Loucy (cell line): Measurements from ENCODE around the gene CABP2.
"Not testable (repeated sequence)": the region's sequence is repeated elsewhere in the genome, so short reads cannot be mapped to it uniquely, and the experiment has no call there.

Source experiments
- H2AFZ ChIP-seq: fragments of 200-600 bp; sonication (generic); 2 replicates; pipeline ENCODE4 v1.6.0; 2016; ENCODE audit warnings: antibody characterized with exemption, mild to moderate bottlenecking, low read length, moderate library complexity
- H3F3A ChIP-seq: fragments of 200-600 bp; 2 replicates; pipeline ENCODE4 v1.6.0; 2016; ENCODE audit warnings: antibody characterized with exemption, low read depth, mild to moderate bottlenecking
- H3K27me3 ChIP-seq: fragments of 200-600 bp; sonication (generic); 2 replicates; pipeline ENCODE4 v1.6.1; 2014; ENCODE audit warnings: low read length, mild to moderate bottlenecking; ENCODE audit not compliant: insufficient read depth, poor library complexity, severe bottlenecking
- H3K36me3 ChIP-seq: fragments of 200-600 bp; sonication (generic); 2 replicates; pipeline ENCODE4 v1.6.1; 2016; ENCODE audit warnings: low read length; ENCODE audit not compliant: insufficient read depth
- H3K4me1 ChIP-seq: fragments of 200-600 bp; sonication (generic); 2 replicates; pipeline ENCODE4 v1.5.1; 2014; ENCODE audit warnings: low read length, mild to moderate bottlenecking; ENCODE audit not compliant: insufficient read depth, poor library complexity, severe bottlenecking
- H3K4me2 ChIP-seq: fragments of 200-600 bp; sonication (generic); 2 replicates; pipeline ENCODE4 v1.6.0; 2014; ENCODE audit warnings: antibody characterized with exemption, low read length, low read depth, mild to moderate bottlenecking; ENCODE audit not compliant: poor library complexity, severe bottlenecking
- H3K4me3 ChIP-seq: fragments of 200-600 bp; sonication (generic); 2 replicates; pipeline ENCODE4 v1.5.1; 2014; ENCODE audit warnings: low read length, mild to moderate bottlenecking, mixed read lengths; ENCODE audit not compliant: poor library complexity, severe bottlenecking
- H3K79me2 ChIP-seq: fragments of 200-600 bp; sonication (generic); 2 replicates; pipeline ENCODE4 v1.6.1; 2014; ENCODE audit warnings: low read length; ENCODE audit not compliant: insufficient read depth
- H3K9ac ChIP-seq: fragments of 200-600 bp; sonication (generic); 2 replicates; pipeline ENCODE4 v1.6.0; 2014; ENCODE audit warnings: mild to moderate bottlenecking, low read depth, low read length, moderate library complexity; ENCODE audit not compliant: poor library complexity, severe bottlenecking
- H3K9me2 ChIP-seq: fragments of 200-600 bp; sonication (generic); replicated peaks from 2 replicates; pipeline ENCODE4 v1.6.1; 2016; ENCODE audit warnings: low read depth, low read length, mixed read lengths
- H3K9me3 ChIP-seq: fragments of 200-600 bp; sonication (generic); 2 replicates; pipeline ENCODE4 v1.6.1; 2014; ENCODE audit warnings: mild to moderate bottlenecking, antibody characterized with exemption, low read length, low read depth; ENCODE audit not compliant: insufficient read depth
- H4K20me1 ChIP-seq: fragments of 200-600 bp; sonication (generic); 2 replicates; pipeline ENCODE4 v1.6.0; 2014; ENCODE audit warnings: antibody characterized with exemption, low read length, mild to moderate bottlenecking; ENCODE audit not compliant: insufficient read depth, poor library complexity, severe bottlenecking
- EZH2phosphoT487 ChIP-seq: fragments of 200-600 bp; IDR thresholded peaks from 2 replicates; pipeline ENCODE4 v1.6.1; 2018; ENCODE audit warnings: antibody characterized with exemption, mild to moderate bottlenecking, moderate library complexity, borderline replicate concordance
- TF ChIP-seq, protein P1 (sequence below): fragments of 200-600 bp; sonication (generic); conservative IDR thresholded peaks from 2 replicates; pipeline ENCODE4 v1.5.1; 2014; ENCODE audit warnings: mild to moderate bottlenecking, antibody characterized with exemption, low read length

The CABP2 gene

DNA sequence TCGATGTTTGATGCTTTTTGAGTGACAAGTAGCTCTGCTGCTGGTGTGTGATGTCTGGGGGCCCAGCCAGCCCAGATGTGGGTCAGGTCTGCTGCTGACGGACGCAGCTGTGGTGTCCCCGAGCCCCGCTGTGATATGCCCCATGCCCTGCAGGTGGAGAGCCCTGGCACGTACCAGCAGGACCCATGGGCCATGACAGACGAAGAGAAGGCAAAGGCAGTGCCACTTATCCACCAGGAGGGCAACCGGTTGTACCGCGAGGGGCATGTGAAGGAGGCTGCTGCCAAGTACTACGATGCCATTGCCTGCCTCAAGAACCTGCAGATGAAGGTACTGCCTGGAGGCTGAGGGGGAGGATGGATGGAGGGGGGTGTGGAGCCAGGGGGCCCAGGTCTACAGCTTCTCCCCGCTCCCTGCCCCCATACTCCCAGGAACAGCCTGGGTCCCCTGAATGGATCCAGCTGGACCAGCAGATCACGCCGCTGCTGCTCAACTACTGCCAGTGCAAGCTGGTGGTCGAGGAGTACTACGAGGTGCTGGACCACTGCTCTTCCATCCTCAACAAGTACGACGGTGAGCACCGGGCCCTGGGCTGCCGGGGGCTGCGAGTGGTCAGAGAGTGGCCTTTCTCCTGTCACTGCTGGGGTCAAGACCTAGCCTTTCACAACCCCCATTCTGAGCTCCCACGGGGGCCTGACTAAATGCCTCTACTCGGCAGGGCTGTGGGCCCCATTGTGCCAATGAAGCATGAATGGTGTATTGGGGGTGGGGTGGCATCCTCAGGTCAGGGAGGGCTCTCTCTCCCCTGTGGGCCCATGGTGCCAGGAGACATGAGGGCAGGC lies 33.1 kb downstream of the CABP2 start:
- Histone ChIP-seq H3K9me3 (no peaks in the 10 kb centered on the region), H3K36me3 (peaks cover 38% of the 10 kb centered on the region; the same call in 1 of the 2 replicates), H3K79me2 (peaks cover 24% of the 10 kb centered on the region), H3F3A (no peaks in the 10 kb centered on the region), H3K9ac (no peak overlapping the region), H3K4me2 (no peak overlapping the region), H3K4me1 (peaks cover 13% of the 10 kb centered on the region), H3K27me3 (no peaks in the 10 kb centered on the region), H3K4me3 (no peak overlapping the region), H2AFZ (no peak overlapping the region), H4K20me1 (peaks cover 10% of the 10 kb centered on the region), H3K9me2 (no peaks in the 10 kb centered on the region)
- no peak for TF ChIP-seq EZH2phosphoT487
- TF ChIP-seq, protein P1, sequence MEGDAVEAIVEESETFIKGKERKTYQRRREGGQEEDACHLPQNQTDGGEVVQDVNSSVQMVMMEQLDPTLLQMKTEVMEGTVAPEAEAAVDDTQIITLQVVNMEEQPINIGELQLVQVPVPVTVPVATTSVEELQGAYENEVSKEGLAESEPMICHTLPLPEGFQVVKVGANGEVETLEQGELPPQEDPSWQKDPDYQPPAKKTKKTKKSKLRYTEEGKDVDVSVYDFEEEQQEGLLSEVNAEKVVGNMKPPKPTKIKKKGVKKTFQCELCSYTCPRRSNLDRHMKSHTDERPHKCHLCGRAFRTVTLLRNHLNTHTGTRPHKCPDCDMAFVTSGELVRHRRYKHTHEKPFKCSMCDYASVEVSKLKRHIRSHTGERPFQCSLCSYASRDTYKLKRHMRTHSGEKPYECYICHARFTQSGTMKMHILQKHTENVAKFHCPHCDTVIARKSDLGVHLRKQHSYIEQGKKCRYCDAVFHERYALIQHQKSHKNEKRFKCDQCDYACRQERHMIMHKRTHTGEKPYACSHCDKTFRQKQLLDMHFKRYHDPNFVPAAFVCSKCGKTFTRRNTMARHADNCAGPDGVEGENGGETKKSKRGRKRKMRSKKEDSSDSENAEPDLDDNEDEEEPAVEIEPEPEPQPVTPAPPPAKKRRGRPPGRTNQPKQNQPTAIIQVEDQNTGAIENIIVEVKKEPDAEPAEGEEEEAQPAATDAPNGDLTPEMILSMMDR: no peak

- H3K4me3 ChIP-seq: no peak overlapping the region
- H3K4me1 ChIP-seq: peaks cover 21% of the 10 kb centered on the region
- H3K36me3 ChIP-seq: peaks cover 38% of the 10 kb centered on the region; the same call in 1 of the 2 replicates
- no peaks in the 10 kb centered on the region for H3K27me3 ChIP-seq
- H3K9me2 ChIP-seq: no peaks in the 10 kb centered on the region
- H3K4me2 ChIP-seq: no peak overlapping the region
- H3K79me2 ChIP-seq: peaks cover 31% of the 10 kb centered on the region
- no peak for TF ChIP-seq EZH2phosphoT487
- TF ChIP-seq, protein P1: no peak
- H3K9me3 ChIP-seq: no peaks in the 10 kb centered on the region
- no peak overlapping the region for H3K9ac ChIP-seq
- peaks cover 10% of the 10 kb centered on the region for H4K20me1 ChIP-seq
- no peak overlapping the region for H2AFZ ChIP-seq
- no peaks in the 10 kb centered on the region for H3F3A ChIP-seq
Observed at GRCh38 chr11:67489203-67489884, 33.9 kb downstream of the CABP2 start.

DNA sequence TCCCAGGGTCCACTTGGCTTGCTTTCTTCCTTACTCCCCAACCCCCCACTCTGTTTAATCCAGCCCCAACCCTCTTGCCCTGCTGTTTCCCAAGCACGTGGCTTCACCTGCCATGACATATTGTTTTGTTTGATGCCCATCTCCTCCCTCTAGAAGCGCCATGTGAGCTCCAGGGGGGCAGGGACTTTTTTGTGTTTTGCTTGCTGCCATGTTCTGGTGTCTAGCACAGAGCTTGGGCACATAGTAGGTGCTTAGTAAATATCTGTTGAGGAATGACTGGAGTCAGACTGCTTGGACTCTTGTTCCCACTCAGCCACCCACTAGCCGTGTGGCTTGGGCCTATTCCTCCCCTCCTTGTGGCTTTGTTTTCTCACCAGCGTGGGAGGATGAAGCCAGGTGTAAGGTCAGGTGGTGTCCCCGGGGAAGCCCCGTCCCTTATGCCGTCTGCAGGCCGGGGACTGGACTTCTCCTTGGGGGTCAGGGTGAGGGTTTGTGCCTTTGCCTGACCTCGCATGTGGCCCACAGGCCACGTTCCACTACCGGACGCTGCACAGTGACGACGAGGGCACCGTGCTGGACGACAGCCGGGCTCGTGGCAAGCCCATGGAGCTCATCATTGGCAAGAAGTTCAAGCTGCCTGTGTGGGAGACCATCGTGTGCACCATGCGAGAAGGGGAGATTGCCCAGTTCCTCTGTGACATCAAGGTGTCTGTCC lies 36.6 kb downstream of the CABP2 start:
- Histone ChIP-seq H3K9me3 (no peaks in the 10 kb centered on the region), H3F3A (no peaks in the 10 kb centered on the region), H2AFZ (no peak overlapping the region), H3K79me2 (peaks cover 42% of the 10 kb centered on the region), H3K9me2 (no peaks in the 10 kb centered on the region), H3K4me1 (peaks cover 30% of the 10 kb centered on the region), H4K20me1 (peaks cover 14% of the 10 kb centered on the region), H3K27me3 (no peaks in the 10 kb centered on the region), H3K9ac (no peak overlapping the region), H3K36me3 (peaks cover 31% of the 10 kb centered on the region; the same call in 1 of the 2 replicates), H3K4me3 (peak overlapping the region; percentile 50), H3K4me2 (peak overlapping the region; percentile 70)
- TF ChIP-seq EZH2phosphoT487: no peak
- TF ChIP-seq, protein P1: no peak

DNA sequence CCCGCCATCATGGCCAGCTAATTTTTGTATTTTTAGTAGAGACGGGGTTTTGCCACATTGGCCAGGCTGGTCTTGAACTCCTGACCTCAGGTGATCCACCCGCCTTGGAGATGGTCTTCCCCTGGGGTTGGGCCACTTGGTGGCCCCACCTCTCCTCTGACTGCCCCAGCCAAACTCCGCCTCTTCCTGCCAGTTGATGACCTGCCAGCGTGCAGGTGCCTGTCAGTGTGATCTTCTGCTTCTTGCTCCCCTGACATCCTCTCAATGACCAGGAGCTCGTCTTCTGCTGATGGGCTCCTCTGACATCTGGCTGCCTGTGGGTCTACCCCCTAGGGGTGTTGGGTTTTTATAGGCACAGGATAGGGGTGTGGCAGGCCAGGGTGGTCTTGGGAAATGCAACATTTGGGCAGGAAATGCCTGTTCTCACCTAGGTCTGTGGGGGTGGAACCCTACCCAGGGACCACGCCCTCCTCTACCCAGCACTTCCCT lies 37.3 kb downstream of the CABP2 start:
- not testable (repeated sequence) for H3K9ac ChIP-seq
- peaks cover 14% of the 10 kb centered on the region for H4K20me1 ChIP-seq

More for the DNA sequence above, 37.3 kb downstream of the CABP2 start:
- peak overlapping the region; percentile 50 for H3K4me3 ChIP-seq
- H3K4me1 ChIP-seq: peaks cover 30% of the 10 kb centered on the region
- peaks cover 42% of the 10 kb centered on the region for H3K79me2 ChIP-seq
- not testable (repeated sequence) for H3K9me3 ChIP-seq, H3F3A ChIP-seq, H3K9me2 ChIP-seq, H2AFZ ChIP-seq, H3K27me3 ChIP-seq
- H3K4me2 ChIP-seq: peak overlapping the region; percentile 70
- H3K36me3 ChIP-seq: peaks cover 24% of the 10 kb centered on the region; the same call in 1 of the 2 replicates
